ENCODE data around the gene SRRT. TPM values are rescaled to one million over a fixed set of nuclear protein-coding genes. Genes with fewer than 3 reads are reported as not detected.
A peak's percentile ranks its signal among the peaks of the same experiment; 100 is the strongest.

SRRT gene
- total and polyA plus RNA-seq, 2 donors from 2014 or later, result 58.2 to 127 TPM

- TF ChIP-seq CTCF (IDR thresholded peaks at IDR 0.05; ENCODE audit: borderline replicate concordance, extremely low read depth, insufficient read depth), result no peak
- peak in 1 of 5 donors; percentile 17 for DNase-seq
- no peak overlapping the region for H3K27ac ChIP-seq (ENCODE audit: low read depth in 2 of 2, low read length in 2 of 2)
- intact Hi-C loops (cut with DNase I), result no loop called here
- H3K27me3 ChIP-seq (ENCODE audit: control insufficient read depth, insufficient read depth, low read length), result peaks cover 5% of the 10 kb centered on the region
- H3K9ac ChIP-seq (ENCODE audit: low read length in 3 of 3), result no peak overlapping the region
- H3K36me3 ChIP-seq (ENCODE audit: control insufficient read depth in 2 of 3, insufficient read depth in 3 of 3, low read length in 3 of 3), result no peaks in the 10 kb centered on the region
- no peaks in the 10 kb centered on the region for H3K9me3 ChIP-seq (ENCODE audit: control insufficient read depth in 2 of 3, insufficient read depth in 1 of 3, low read length in 3 of 3)
- no peak overlapping the region for H3K4me3 ChIP-seq (ENCODE audit: low read length in 3 of 3)
- no peak for FAIRE-seq
- H3K4me1 ChIP-seq (ENCODE audit: control insufficient read depth in 2 of 3, insufficient read depth in 2 of 3, low read depth in 1 of 3, low read length in 3 of 3), result peaks cover 0 to 11% (median 0%) of the 10 kb centered on the region in 3 donors
Measured at GRCh38 chr7:100893910-100894721, 19.2 kb downstream of the SRRT start.

- Histone ChIP-seq H3K9me3 (ENCODE audit: control insufficient read depth in 2 of 3, insufficient read depth in 1 of 3, low read length in 3 of 3) (no peaks in the 10 kb centered on the region), H3K27me3 (ENCODE audit: control insufficient read depth, insufficient read depth, low read length) (peaks cover 5% of the 10 kb centered on the region), H3K9ac (ENCODE audit: low read length in 3 of 3) (no peak overlapping the region), H3K27ac (ENCODE audit: low read depth in 2 of 2, low read length in 2 of 2) (no peak overlapping the region), H3K4me1 (ENCODE audit: control insufficient read depth in 2 of 3, insufficient read depth in 2 of 3, low read depth in 1 of 3, low read length in 3 of 3) (peaks cover 0 to 8% (median 0%) of the 10 kb centered on the region in 3 donors), H3K36me3 (ENCODE audit: control insufficient read depth in 2 of 3, insufficient read depth in 3 of 3, low read length in 3 of 3) (no peaks in the 10 kb centered on the region), H3K4me3 (ENCODE audit: low read length in 3 of 3) (peak overlapping the region in 1 of 3 donors; percentile 35)
- TF ChIP-seq CTCF (IDR thresholded peaks at IDR 0.05; ENCODE audit: borderline replicate concordance, extremely low read depth, insufficient read depth), result peak; percentile 81
- FAIRE-seq, result no peak
- intact Hi-C loops (cut with DNase I), result loop anchor here (5.0 kb wide), 1 partner anchor 157 kb away; no protein-coding TSS in a partner anchor
- DNase-seq, result peak; percentile 80 to 89 (median 86)
Measured at GRCh38 chr7:100894860-100895700, 20.2 kb downstream of the SRRT start.

GRCh38 chr7:100895701-100895955, 20.7 kb downstream of the SRRT start, which contains the start of gene ACHE:
Gene ACHE, minus strand, starts transcription at chr7:100895888. Its CDS starts 1,656 bp downstream, at chr7:100894232.
- Histone ChIP-seq H3K9ac (ENCODE audit: low read length in 3 of 3) (peak within 1 kb of the TSS in 1 of 3 donors; percentile 40), H3K4me3 (ENCODE audit: low read length in 3 of 3) (peak within 1 kb of the TSS in 2 of 3 donors; percentile 37 to 47), H3K36me3 (ENCODE audit: control insufficient read depth in 2 of 3, insufficient read depth in 3 of 3, low read length in 3 of 3) (no peaks in the 10 kb centered on the region), H3K9me3 (ENCODE audit: control insufficient read depth in 2 of 3, insufficient read depth in 1 of 3, low read length in 3 of 3) (no peaks in the 10 kb centered on the region), H3K27ac (ENCODE audit: low read depth in 2 of 2, low read length in 2 of 2) (peak within 1 kb of the TSS in 1 of 2 donors; percentile 11), H3K27me3 (ENCODE audit: control insufficient read depth, insufficient read depth, low read length) (peaks cover 5% of the 10 kb centered on the region), H3K4me1 (ENCODE audit: control insufficient read depth in 2 of 3, insufficient read depth in 2 of 3, low read depth in 1 of 3, low read length in 3 of 3) (peaks cover 0 to 6% (median 0%) of the 10 kb centered on the region in 3 donors)
- intact Hi-C loops (cut with DNase I), result loop anchor here (5.0 kb wide), 1 partner anchor 157 kb away; no protein-coding TSS in a partner anchor
- FAIRE-seq (no peak), DNase-seq (no peak)
- TF ChIP-seq CTCF (IDR thresholded peaks at IDR 0.05; ENCODE audit: borderline replicate concordance, extremely low read depth, insufficient read depth), result no peak
